Effector memory CD4-positive, alpha-beta T cell (primary cell): ENCODE results near the gene MYBBP1A.

ENCODE experiments used
- DNase-seq, 3 donors: peaks; one replicate each; pipeline ENCODE4 v3.0.0-alpha.2; 2020
- H3K27ac ChIP-seq: 2 replicates; pipeline ENCODE4 v1.7.0; 2013; ENCODE audit warnings: mild to moderate bottlenecking, low read length, moderate library complexity; ENCODE audit not compliant: insufficient read depth, poor library complexity, severe bottlenecking
- H3K27me3 ChIP-seq: replicated peaks from 2 replicates; pipeline ENCODE4 v1.7.0; 2013; ENCODE audit warnings: mild to moderate bottlenecking, low read length; ENCODE audit not compliant: insufficient read depth, control insufficient read depth, poor library complexity, severe bottlenecking
- H3K36me3 ChIP-seq: 2 replicates; pipeline ENCODE4 v1.7.0; 2013; ENCODE audit warnings: mild to moderate bottlenecking, low read length, moderate library complexity; ENCODE audit not compliant: control insufficient read depth, insufficient read depth
- H3K4me1 ChIP-seq: 2 replicates; pipeline ENCODE4 v1.7.0; 2013; ENCODE audit warnings: low read length, mild to moderate bottlenecking; ENCODE audit not compliant: control insufficient read depth, insufficient read depth, poor library complexity, severe bottlenecking
- H3K4me3 ChIP-seq: 2 replicates; pipeline ENCODE4 v1.7.0; 2013; ENCODE audit warnings: low read length, low read depth, mild to moderate bottlenecking; ENCODE audit not compliant: insufficient read depth, poor library complexity, severe bottlenecking
- H3K9me3 ChIP-seq: 2 replicates; pipeline ENCODE4 v1.7.0; 2013; ENCODE audit warnings: mild to moderate bottlenecking, low read length, moderate library complexity; ENCODE audit not compliant: control insufficient read depth

The MYBBP1A gene

DNA sequence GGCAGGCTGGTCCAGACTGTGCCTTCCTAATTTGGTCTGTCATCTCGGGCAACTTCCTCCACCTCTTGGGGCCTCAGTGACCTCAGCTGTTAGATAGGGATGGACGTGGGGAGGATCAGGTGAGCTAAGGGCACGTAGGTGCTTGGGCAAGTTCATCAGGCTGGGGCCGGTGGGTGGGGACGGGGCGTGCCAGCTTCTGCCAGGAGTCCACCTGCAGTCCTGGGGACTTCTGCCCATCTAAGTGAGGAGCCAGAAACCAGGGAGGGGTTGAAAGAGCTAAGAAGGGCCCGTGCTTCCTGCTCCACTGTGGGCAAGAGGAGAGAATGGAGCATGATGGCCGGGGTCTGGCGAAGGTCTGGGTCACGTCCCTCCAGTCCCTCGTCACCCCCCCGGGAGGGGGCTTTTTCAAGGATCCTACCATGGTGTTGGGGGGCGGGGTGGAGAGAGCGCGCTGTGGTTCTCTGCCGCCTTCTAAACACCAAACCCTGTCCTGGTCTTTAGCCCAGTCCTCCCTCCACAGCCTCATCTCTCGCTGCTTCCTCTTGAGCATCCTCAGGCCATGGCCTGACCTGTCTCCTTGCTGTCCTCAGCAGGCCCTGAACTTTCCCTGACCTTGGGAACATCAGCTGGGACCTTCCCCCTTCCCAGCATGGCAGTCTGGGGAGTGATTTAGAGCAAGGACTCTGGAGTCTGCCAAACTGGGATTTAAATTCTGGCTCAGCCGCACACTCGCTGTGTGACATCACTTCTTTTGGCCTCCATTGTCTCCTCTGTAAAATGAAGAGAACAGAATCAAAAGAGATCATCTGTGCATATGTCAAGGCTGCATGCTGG lies 34.9 kb downstream of the MYBBP1A start:
- no peak for DNase-seq
- no peak overlapping the region for H3K4me3 ChIP-seq

DNA sequence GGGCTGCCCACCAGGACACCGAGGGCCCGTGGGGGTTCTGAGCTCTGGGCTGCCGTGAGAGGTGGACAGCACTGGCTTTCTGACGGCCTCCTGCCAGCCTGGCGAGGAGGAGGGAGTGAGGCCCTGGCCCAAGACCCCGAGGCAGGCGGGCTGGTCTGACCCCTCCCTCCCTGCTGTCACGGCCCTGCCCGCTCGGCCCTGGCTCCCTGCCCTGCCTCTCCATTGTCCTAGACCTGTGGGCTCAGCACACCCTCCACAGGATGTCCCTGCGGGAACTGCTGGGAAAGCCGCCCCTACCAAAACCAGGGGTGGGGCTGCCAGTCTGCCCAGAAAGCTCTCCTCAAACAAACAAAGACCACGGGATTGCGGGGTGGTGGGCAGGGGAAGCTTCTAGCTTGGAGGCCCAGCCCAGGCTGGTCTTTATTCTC lies 35.8 kb downstream of the MYBBP1A start:
- Histone ChIP-seq H3K4me1 (no peaks in the 10 kb centered on the region), H3K27ac (no peak overlapping the region), H3K36me3 (no peaks in the 10 kb centered on the region), H3K9me3 (no peaks in the 10 kb centered on the region), H3K27me3 (no peaks in the 10 kb centered on the region), H3K4me3 (no peak overlapping the region)
- DNase-seq = no peak

More for the DNA sequence above, 34.9 kb downstream of the MYBBP1A start:
- no peaks in the 10 kb centered on the region for H3K4me1 ChIP-seq
- no peak overlapping the region for H3K27ac ChIP-seq
- no peaks in the 10 kb centered on the region for H3K9me3 ChIP-seq
- H3K27me3 ChIP-seq = no peaks in the 10 kb centered on the region
- H3K36me3 ChIP-seq = no peaks in the 10 kb centered on the region

DNA sequence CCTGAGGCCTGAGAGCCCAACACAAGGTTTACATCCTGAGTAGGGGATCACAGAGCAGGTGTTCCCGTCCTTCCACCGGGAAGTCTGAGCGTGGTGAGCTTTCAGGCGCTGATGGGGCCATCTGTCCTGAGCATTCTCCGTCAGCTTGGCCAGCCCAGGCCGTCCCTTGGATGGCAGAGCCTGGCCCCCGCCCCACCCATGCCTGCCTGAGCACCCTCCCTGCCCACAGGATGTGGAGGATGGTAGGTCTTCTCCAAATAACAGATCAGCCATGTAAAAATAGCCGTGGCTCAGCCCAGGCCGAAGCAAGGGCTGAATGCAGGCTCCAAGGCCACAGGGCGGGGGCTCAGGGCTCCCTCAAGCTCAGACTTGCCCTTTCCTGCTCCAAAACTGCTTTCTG lies 36.3 kb downstream of the MYBBP1A start:
- no peak for DNase-seq
- Histone ChIP-seq H3K9me3 (no peaks in the 10 kb centered on the region), H3K27me3 (no peaks in the 10 kb centered on the region), H3K4me3 (no peak overlapping the region), H3K36me3 (no peaks in the 10 kb centered on the region), H3K27ac (no peak overlapping the region), H3K4me1 (no peaks in the 10 kb centered on the region)

DNA sequence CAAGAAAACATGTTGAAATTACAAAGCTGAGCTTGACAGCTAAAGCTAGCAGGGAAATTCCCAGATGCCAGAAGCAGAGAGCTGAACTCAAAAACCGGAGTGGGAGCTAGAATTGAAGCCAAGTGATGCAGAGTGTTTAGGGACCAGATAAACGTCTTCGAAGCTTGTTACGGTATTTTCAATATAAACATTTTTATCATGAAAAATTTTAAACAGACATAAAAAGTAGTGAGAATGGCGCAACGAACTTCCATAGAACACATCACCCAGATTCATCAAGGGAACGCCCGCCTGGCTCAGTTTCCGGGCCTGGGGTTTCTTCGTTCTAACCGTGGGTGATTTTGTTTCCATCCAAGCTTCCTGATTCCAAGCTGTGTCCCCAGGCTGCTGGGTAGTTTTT lies 38.4 kb downstream of the MYBBP1A start:
- H3K27ac ChIP-seq = no peak overlapping the region
- H3K9me3 ChIP-seq = no peaks in the 10 kb centered on the region
- H3K27me3 ChIP-seq = no peaks in the 10 kb centered on the region
- no peak overlapping the region for H3K4me3 ChIP-seq
- H3K4me1 ChIP-seq = no peaks in the 10 kb centered on the region
- H3K36me3 ChIP-seq = no peaks in the 10 kb centered on the region
- DNase-seq = no peak

DNA sequence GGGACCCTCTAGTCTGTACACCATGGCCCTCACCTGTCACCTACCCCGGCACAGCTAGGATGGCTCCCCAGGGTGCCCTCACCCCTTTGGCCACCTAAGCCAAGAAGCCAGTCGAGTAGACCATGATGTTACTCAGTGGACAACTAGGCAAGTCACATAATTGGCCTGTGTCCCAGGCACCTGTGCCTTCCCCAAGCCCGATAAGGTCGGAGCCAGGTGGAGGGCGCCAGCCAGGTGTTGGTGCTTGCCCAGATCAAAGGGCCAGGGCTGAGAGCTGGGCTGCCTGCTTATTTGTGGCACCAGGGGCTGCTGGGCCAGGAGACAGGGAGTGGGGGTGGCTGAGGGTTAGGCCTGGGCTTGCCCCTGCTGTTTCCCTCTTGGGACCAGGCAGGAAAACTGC lies 39.7 kb downstream of the MYBBP1A start:
- no peaks in the 10 kb centered on the region for H3K36me3 ChIP-seq
- H3K4me1 ChIP-seq = no peaks in the 10 kb centered on the region
- DNase-seq = no peak
- H3K27me3 ChIP-seq = no peaks in the 10 kb centered on the region
- no peak overlapping the region for H3K4me3 ChIP-seq
- H3K27ac ChIP-seq = no peak overlapping the region
- H3K9me3 ChIP-seq = no peaks in the 10 kb centered on the region

DNA sequence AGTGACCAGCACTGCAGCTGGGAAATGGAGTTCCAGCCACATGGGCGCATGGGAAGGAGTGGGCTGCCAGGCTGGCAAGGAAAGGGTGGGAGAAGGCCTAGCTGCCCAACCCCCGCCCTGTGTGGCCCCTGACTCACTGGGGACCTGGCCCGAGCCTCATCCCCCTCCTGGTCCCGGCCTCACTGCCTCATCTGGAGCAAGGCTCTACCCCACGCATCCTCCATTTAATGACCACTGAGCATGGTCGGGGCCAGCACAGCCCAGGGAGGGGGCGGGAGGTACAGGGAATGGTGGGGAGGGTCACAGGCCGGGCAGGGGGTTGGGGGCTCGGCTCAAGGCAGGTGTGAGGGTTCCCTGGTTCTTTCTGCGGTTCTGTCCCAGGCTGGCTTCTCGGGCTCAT lies 40.4 kb downstream of the MYBBP1A start:
- Histone ChIP-seq H3K4me1 (no peaks in the 10 kb centered on the region), H3K36me3 (no peaks in the 10 kb centered on the region), H3K4me3 (no peak overlapping the region), H3K9me3 (no peaks in the 10 kb centered on the region), H3K27ac (no peak overlapping the region), H3K27me3 (no peaks in the 10 kb centered on the region)
- DNase-seq = no peak

DNA sequence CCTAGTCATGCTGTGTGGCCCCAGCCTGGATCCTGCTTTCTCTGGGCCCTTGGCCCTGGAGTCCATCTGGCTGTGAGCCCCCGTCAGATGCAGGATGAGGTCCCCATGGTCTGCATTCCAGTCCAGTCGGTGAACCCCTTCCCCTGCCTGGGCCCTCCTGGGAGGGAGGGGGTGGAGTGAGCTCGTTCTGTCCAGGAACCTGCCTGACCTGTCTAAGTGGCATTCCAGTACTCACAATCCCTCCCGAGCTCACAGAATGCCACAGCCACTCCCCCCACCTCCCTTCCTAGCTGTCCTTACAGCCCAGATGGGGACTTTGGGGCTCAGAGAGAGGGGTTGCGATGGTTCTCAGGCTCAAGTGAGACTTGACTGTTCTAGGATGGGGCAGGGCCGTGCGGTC lies 41.0 kb downstream of the MYBBP1A start:
- Histone ChIP-seq H3K27me3 (no peaks in the 10 kb centered on the region), H3K4me3 (no peak overlapping the region), H3K27ac (no peak overlapping the region), H3K36me3 (no peaks in the 10 kb centered on the region), H3K4me1 (no peaks in the 10 kb centered on the region), H3K9me3 (no peaks in the 10 kb centered on the region)
- no peak for DNase-seq

DNA sequence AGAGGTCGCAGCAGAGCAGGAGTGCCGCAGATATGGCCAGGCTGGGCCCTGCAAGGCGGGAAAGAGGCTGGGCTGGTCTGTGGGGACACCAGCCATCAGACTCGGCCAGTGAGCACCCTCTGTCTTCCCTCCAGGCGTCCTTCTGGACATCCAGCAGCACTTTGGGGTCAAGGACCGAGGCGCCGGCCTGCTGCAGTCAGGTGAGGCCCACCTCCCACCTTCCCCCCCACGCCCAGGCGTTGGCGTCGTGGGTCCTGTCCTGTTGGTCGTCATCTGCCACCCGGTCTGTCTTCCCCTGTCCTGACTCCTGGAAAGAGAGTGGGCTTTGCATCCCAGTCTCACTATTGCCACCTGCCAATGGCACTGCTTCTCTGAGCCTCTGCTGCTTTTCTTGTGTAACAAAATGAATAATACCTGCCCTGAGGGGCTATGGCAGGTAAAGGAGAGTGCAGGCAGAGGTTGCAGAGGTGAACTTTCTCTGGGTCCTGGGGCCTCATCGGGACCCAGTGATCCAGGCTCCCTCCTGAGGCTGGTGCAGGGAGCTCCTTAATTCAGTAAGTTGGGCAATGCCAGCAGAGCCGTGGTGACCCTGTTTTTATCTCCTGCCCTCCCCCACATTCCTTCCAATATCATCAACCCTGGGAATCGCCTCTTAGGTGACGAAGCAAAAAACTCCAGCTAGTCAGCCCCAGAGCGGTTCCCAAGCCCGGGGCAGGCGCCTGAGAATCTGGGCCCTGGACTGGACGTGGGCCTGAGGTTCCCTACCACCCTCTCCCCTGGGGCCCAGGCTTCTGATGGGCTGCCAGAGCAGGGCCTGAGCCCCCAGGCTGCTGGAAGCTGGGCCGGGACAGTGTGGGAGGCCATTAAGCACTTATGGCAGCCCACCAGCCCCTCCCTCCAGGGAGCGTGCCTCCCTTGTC lies 41.8 kb downstream of the MYBBP1A start:
- Histone ChIP-seq H3K27me3 (no peaks in the 10 kb centered on the region), H3K4me3 (no peak overlapping the region), H3K9me3 (no peaks in the 10 kb centered on the region), H3K4me1 (no peaks in the 10 kb centered on the region), H3K27ac (no peak overlapping the region), H3K36me3 (no peaks in the 10 kb centered on the region)
- DNase-seq = no peak

DNA sequence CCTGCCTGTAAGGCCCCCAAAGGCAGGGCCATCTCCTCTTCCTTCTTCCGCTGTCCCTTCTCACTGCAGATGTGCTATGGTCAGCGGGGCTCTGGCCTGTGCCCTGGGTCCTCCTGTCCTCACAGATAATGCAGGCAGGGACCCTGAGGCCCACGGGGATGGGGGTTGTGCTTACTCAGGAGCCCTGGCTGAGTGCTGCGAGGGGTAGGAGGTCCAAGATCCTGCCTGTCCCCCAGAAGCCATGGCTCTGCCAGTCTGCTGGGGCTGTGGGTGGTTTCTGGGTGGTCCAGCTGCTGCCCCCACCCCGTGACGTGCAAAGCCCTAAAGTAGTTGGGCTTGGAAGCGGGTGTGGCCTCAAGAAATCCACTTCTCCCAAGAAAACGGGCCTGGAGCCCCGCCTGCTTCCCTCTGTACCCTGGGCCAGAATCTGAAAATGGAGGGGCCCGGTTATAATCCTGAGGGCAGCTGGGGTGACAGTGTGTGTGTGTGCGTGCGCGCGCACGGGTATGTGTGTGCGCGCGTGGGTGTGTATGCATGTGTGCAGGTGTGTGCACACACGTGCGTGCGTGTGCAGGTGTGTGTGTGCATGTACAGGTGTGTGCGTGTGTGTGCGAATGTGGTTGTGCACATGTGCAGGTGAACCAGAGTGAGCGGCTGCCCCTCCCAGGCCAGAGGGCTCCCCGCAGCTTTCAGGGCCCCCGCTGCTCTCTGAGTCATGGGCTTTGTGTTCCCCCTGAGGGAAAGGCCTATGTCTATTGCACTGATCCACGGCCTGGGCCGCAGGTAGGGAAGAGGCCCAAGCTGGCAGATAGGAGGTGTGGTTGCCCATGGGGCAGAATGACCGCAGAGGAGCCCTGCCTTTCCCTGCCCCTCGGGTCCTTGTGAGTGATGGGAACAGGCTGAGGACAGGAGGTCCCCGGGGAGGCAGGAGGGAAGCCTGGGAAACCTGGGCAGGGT lies 42.8 kb downstream of the MYBBP1A start:
- no peaks in the 10 kb centered on the region for H3K27me3 ChIP-seq
- no peak overlapping the region for H3K27ac ChIP-seq
- no peaks in the 10 kb centered on the region for H3K4me1 ChIP-seq
- no peak overlapping the region for H3K4me3 ChIP-seq
- no peaks in the 10 kb centered on the region for H3K36me3 ChIP-seq
- DNase-seq = no peak
- no peaks in the 10 kb centered on the region for H3K9me3 ChIP-seq
